UCSD-AML1 (cell line): Measurements from ENCODE around the gene PDPK1.
"Not testable (repeated sequence)": the region's sequence is repeated elsewhere in the genome, so short reads cannot be mapped to it uniquely, and the experiment has no call there.

Experiments used
- DNase-seq: peaks from one replicate; lab custom pipeline; 2025; ENCODE audit not compliant: unreplicated experiment; lab: John Stamatoyannopoulos, UW

Gene PDPK1

DNA sequence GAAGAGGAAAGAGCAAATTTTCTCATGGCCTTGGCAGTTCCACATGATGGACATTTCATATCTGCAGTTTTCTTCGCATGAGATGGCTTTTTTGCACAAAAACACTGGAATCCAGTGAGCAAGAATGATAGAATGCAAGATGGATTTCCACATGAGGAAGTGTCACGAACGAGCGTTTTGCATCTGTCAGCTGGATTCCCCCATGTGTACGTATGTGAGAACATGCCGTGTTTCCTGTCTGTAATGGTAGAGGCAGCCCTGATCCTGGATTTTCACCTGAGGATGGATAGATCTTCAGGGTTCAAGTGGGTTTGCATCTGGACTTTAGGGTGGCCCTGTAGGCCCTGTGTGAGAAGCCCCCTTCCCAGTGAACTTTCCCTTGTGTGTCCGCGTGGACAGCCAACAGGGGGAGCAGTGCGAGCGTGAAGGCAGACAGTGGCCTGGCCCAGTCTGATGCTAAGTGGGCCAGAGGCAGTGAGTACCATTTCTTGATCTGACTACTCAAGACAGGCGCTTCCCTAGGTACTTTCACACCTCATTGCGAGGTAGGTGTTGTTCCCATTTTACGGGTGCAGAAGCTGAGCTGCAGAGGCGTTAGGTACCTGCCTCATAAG is 2.1 kb downstream of the PDPK1 start:
- DNase-seq: not testable (repeated sequence)

- DNase-seq: not testable (repeated sequence)
Measured at GRCh38 chr16:2540912-2541311, 3.1 kb downstream of the PDPK1 start.

- DNase-seq: not testable (repeated sequence)
Measured at GRCh38 chr16:2541409-2541808, 3.6 kb downstream of the PDPK1 start.

- not testable (repeated sequence) for DNase-seq
Measured at GRCh38 chr16:2543771-2544170, 6.0 kb downstream of the PDPK1 start.

DNA sequence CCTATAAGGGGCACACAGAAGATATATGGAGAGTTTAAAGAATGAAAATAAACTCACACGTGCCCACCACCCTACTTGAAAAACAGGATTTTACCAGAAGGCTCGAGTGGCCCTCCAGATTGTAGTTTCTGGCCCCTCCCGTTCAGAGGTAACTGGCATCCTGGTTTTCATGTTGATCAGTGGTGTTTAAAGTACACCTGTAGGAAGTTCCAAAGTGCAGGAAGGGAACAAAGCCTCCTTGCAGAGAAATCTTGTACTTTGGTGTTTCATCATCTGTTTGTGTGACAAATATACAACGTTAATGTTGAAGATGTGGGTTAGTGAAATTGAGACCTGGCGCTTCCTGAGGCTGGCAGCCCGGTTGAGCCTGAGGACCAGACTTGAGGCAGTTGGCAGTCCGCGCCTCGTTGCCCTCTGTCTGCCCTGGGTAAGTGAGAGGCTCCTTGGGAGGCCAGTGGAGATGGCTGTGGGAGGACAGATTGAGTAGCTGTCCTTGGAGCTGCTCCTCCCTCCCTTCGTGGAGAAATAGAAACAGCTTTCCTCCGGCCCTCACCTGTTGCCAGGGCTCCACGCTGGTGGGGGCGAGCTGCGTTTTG is 12.6 kb downstream of the PDPK1 start:
- not testable (repeated sequence) for DNase-seq

GRCh38 chr16:2551420-2551889 is 13.6 kb downstream of the PDPK1 start:
- not testable (repeated sequence) for DNase-seq

DNA sequence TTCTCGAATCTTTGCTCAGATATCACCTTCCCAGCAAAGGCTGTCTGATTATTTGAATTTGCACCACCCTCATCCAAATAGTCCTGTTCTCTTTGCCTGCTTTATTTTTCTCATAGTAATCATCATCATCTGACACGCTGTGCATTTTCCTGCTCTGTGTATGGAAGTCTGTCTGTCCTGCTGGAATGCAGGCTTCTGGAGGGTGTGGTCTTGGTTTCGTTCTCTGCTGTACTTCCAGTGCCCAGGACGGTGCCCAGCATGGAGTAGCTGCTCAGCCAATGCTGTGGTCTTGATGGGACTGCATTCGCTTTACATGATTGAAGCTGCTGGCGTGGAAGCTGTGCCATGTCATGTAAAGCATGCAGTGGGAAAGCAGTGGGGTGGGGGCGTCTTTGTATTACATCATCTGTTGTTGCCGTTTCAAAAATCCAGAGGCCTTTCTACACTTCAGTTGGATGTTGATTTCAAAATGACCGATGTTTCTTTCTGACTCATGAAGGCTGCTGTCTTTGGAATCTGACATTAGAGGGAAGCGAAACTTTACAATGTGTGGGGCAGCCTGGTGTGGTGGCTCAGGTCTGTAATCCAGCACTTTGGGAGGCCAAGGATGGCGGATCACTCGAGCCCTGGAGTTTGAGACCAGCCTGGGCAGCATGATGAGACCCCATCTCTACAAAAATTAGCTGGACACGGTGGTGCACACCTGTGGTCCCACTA is 17.0 kb downstream of the PDPK1 start:
- DNase-seq: not testable (repeated sequence)

GRCh38 chr16:2557150-2557549 is 19.3 kb downstream of the PDPK1 start:
- not testable (repeated sequence) for DNase-seq

DNA sequence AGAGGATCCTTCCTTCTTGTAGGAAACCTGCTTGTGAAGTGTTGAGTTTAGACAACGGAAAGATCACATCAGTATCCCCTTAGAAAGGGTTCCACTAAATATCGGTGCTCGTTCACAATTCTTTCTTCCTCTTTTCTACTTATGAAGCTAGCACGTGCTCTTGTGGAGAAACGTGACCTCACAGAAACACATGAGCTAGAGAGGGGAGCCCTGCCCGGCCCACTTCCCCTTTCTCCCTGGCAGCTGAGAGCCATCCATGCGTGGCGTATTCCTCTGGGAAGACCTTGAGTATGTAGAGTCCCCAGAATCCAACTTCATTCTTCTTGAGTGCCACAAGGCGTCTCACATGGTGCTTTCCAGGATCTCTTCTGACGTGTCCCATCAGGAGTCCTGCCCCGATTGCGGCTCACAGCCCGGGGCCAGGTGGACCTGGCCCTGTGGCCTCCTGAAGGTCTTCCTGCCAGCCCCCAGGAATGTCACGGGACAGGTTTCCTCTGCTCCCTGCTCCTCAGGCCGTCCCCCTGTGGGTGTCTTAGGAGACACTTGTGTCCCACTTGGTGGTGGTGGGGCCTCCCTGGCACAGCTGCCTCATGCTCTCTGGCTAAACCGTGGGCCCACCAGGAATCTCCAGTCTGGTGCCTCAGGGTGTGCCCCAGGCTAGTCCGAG is 22.4 kb downstream of the PDPK1 start:
- DNase-seq: not testable (repeated sequence)

DNA sequence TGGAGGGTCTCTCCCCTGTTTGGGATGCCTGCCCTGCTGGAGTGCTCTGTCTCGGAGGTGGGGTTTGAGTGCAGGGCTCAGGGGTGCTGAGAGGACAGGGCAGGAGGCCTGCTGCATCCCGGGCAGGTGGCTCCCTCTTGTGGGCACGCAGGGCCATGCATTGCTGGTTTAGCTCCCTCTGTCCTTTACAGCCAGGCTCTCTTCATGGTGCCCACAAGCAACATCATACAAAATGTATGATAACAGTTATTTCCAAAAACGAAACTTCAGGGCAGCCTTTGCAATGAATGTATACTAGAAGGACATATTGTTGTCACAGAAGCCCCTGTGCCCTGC is 22.9 kb downstream of the PDPK1 start:
- DNase-seq: not testable (repeated sequence)

GRCh38 chr16:2567506-2567905 is 29.7 kb downstream of the PDPK1 start:
- not testable (repeated sequence) for DNase-seq

DNA sequence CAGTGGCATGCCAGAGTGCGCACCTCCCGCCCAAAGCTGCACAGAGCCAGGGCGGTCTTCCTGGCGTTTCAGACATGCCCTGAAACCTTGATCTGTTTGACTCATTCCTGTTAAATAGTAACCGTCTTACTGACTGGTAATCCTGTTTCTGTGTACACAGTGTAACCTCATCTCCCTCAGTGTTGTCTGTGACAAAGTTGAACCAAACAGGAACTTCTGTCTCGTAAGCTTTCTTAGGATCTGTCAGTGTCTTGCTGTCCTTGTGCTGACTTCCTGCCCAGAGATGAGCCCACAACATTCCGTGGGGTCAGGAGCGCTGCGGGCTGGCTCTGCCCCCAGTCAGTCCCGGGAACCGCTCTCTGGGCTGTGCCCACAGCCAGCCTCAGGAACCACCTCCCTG is 30.8 kb downstream of the PDPK1 start:
- DNase-seq: not testable (repeated sequence)

GRCh38 chr16:2572704-2573103 is 34.9 kb downstream of the PDPK1 start:
- not testable (repeated sequence) for DNase-seq

GRCh38 chr16:2575839-2576238 is 38.0 kb downstream of the PDPK1 start:
- DNase-seq: not testable (repeated sequence)

DNA sequence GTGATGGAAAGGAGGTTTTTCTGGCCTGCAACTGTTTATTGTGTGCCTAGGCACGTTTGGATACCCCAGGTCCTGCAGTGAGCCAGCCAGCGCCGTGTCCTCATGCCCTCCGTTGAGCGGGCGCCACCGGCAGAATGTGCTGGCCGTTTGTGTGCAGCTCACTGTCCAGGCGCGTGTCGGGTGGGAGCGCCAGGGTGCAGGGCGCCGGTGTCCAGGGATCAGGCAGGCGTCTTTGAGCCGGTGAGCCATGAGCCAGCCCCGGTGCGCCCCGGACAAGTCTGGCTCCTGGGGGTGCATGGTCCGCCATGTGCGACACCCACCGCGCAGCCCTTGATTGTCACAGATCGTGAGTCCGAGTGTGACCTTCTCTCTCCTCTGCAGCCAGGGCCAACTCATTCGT is 39.2 kb downstream of the PDPK1 start:
- not testable (repeated sequence) for DNase-seq

- not testable (repeated sequence) for DNase-seq
Measured at GRCh38 chr16:2578905-2579304, 41.1 kb downstream of the PDPK1 start.

DNA sequence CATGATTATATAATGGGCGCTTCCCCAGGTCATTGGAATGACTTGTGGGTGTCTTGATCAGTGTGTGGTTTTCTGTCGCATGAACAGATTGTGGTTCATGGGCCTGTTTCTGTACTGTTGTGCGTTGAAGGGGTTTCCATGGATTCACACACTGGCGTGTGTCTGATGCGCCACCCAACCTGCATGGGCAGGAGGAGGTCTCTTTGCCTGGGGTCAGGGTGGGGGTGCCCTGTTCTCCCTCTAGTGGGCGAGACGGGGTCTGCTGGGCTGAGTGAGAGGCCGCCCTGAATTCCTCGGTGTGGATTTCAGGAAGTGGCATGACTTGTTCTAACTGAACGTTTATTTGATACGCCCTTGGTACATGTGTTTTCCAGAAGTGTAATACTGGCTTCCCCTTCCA is 42.3 kb downstream of the PDPK1 start:
- not testable (repeated sequence) for DNase-seq

DNA sequence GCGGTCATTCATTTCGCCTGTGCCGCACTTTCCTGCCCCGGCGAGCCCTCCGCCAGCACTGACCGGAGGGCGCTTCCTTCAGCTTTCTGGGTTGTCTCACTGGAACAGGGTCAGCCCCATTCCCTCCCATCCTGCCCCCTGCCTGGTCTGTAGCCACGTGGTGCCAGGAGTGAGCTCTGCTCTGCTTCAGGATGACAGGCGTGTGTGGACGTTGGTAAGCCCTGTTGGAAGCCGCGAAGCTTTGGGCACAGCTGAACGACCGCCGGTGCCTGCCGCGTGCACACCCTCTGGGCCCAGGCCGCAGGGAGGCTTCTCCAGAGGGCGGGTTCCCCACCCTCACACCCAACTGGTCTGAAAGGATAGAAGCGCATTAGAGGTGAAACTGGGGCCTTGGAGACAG is 43.0 kb downstream of the PDPK1 start:
- not testable (repeated sequence) for DNase-seq

- DNase-seq: no peak
Measured at GRCh38 chr16:2584729-2585650, 47.2 kb downstream of the PDPK1 start.

DNA sequence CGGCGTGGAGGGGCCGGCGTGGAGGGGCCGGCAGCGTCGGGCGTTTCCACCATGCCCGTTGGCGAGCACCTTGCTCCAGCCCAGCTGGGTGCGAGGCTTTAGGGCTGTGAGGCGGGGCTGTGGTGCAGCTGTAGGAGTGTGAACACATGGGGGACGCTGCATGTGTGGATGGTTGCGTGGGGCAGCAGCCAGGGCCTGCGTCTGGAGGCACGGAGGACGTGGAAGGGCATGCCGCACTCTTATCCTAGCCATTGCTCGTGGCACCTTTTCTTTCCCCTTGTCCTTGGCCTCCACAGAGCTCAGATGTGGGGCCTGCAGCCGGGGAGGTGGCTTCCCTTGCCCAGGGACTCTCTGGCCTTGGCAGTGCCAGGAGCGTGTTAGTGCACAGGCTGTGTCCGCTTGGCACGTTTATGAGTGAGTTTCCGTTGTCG is 47.8 kb downstream of the PDPK1 start:
- no peak for DNase-seq
